Measurements from ENCODE around the gene TM7SF3.

TM7SF3 gene

GRCh38 chr12:27020761-27021160, 6.6 kb upstream of the TM7SF3 start:
- TF ChIP-seq POLR2AphosphoS5 (IDR thresholded peaks at IDR 0.05; ENCODE audit: low read depth, low read length): no peak
- no peak for TF ChIP-seq TAF1 (IDR thresholded peaks at IDR 0.05; ENCODE audit: borderline replicate concordance, insufficient read depth, low read length)
- no peak for TF ChIP-seq FOXP2 (optimal IDR thresholded peaks at IDR 0.05; ENCODE audit: borderline replicate concordance, extremely low read depth, extremely low read length, insufficient read depth)
- TF ChIP-seq SIN3A (IDR thresholded peaks at IDR 0.05; ENCODE audit: borderline replicate concordance, insufficient read depth, low read length): no peak
- TF ChIP-seq REST (IDR thresholded peaks at IDR 0.05; ENCODE audit: insufficient read depth in 1 of 2, low read depth in 2 of 2, low read length in 2 of 2): no peak

GRCh38 chr12:27018037-27018436, 3.9 kb upstream of the TM7SF3 start:
- TF ChIP-seq REST (IDR thresholded peaks at IDR 0.05; ENCODE audit: insufficient read depth in 1 of 2, low read depth in 2 of 2, low read length in 2 of 2) (no peak), SIN3A (IDR thresholded peaks at IDR 0.05; ENCODE audit: borderline replicate concordance, insufficient read depth, low read length) (no peak), FOXP2 (optimal IDR thresholded peaks at IDR 0.05; ENCODE audit: borderline replicate concordance, extremely low read depth, extremely low read length, insufficient read depth) (no peak), POLR2AphosphoS5 (IDR thresholded peaks at IDR 0.05; ENCODE audit: low read depth, low read length) (no peak), TAF1 (IDR thresholded peaks at IDR 0.05; ENCODE audit: borderline replicate concordance, insufficient read depth, low read length) (no peak)

DNA sequence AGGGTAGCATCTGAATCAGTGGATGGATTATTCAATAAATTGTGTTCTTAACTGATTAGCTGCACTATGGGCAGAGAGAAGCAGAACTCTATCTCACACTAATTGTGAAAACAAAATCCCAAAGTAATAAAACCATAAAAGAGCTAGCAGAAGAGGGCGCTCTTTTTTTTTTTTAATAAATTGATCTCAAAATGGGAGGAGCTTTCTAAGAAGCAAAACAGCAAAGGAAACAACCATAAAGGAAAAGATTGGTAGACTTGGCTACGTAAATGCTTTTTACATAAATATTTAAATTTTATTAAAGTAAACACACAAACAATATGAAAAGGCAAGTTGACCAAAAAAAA, 1.5 kb upstream of the TM7SF3 start:
- TF ChIP-seq FOXP2 (optimal IDR thresholded peaks at IDR 0.05; ENCODE audit: borderline replicate concordance, extremely low read depth, extremely low read length, insufficient read depth) (no peak), POLR2AphosphoS5 (IDR thresholded peaks at IDR 0.05; ENCODE audit: low read depth, low read length) (no peak), TAF1 (IDR thresholded peaks at IDR 0.05; ENCODE audit: borderline replicate concordance, insufficient read depth, low read length) (no peak), REST (IDR thresholded peaks at IDR 0.05; ENCODE audit: insufficient read depth in 1 of 2, low read depth in 2 of 2, low read length in 2 of 2) (no peak), SIN3A (IDR thresholded peaks at IDR 0.05; ENCODE audit: borderline replicate concordance, insufficient read depth, low read length) (no peak)

- TF ChIP-seq SIN3A (IDR thresholded peaks at IDR 0.05; ENCODE audit: borderline replicate concordance, insufficient read depth, low read length) (no peak), FOXP2 (optimal IDR thresholded peaks at IDR 0.05; ENCODE audit: borderline replicate concordance, extremely low read depth, extremely low read length, insufficient read depth) (no peak), POLR2AphosphoS5 (IDR thresholded peaks at IDR 0.05; ENCODE audit: low read depth, low read length) (no peak), TAF1 (IDR thresholded peaks at IDR 0.05; ENCODE audit: borderline replicate concordance, insufficient read depth, low read length) (no peak), REST (IDR thresholded peaks at IDR 0.05; ENCODE audit: insufficient read depth in 1 of 2, low read depth in 2 of 2, low read length in 2 of 2) (no peak)
Measured at GRCh38 chr12:27014859-27015729, 910 bp upstream of the TM7SF3 start.
